Testis (tissue), 2 donors: ENCODE measurements around the gene ESYT2.

ENCODE experiments used
- CTCF ChIP-seq, 3 experiments: fragments of 450-650 bp in 2 of 3; fragments of 200-600 bp in 1 of 3; sonication (generic) in 1 of 3; IDR thresholded peaks; one replicate each; pipeline ENCODE4 v1.5.1; 2016 to 2019; ENCODE audit warnings: antibody characterized with exemption in 3 of 3, mild to moderate bottlenecking in 2 of 3, moderate library complexity in 1 of 3
- POLR2A ChIP-seq: fragments of 450-650 bp; IDR thresholded peaks from one replicate; pipeline ENCODE4 v1.6.1; 2017; ENCODE audit warnings: antibody characterized with exemption, mild to moderate bottlenecking, moderate library complexity

GRCh38 chr7:158689488-158689887 is 139.8 kb downstream of the ESYT2 start:
- TF ChIP-seq CTCF (IDR thresholded peaks at IDR 0.05) (no peak), POLR2A (no peak)
